Measurements from ENCODE around the gene SUN1.
"Not testable (repeated sequence)": the region's sequence is repeated elsewhere in the genome, so short reads cannot be mapped to it uniquely, and the experiment has no call there.

The SUN1 gene

GRCh38 chr7:787332-788240, 44.7 kb upstream of the SUN1 start:
- TF ChIP-seq, protein P1, sequence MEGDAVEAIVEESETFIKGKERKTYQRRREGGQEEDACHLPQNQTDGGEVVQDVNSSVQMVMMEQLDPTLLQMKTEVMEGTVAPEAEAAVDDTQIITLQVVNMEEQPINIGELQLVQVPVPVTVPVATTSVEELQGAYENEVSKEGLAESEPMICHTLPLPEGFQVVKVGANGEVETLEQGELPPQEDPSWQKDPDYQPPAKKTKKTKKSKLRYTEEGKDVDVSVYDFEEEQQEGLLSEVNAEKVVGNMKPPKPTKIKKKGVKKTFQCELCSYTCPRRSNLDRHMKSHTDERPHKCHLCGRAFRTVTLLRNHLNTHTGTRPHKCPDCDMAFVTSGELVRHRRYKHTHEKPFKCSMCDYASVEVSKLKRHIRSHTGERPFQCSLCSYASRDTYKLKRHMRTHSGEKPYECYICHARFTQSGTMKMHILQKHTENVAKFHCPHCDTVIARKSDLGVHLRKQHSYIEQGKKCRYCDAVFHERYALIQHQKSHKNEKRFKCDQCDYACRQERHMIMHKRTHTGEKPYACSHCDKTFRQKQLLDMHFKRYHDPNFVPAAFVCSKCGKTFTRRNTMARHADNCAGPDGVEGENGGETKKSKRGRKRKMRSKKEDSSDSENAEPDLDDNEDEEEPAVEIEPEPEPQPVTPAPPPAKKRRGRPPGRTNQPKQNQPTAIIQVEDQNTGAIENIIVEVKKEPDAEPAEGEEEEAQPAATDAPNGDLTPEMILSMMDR (conservative IDR thresholded peaks at IDR 0.05; ENCODE audit: low read depth, low read length), result peak; percentile 16
- no peak for DNase-seq (ENCODE audit: low read depth)
- no peak overlapping the region for H3K4me3 ChIP-seq (ENCODE audit: low read depth, low read length)

- no peak for DNase-seq (ENCODE audit: low read depth)
- TF ChIP-seq, protein P1 (conservative IDR thresholded peaks at IDR 0.05; ENCODE audit: low read depth, low read length), result no peak
- H3K4me3 ChIP-seq (ENCODE audit: low read depth, low read length), result no peak overlapping the region
Measured at GRCh38 chr7:791519-791918, 40.8 kb upstream of the SUN1 start.

DNA sequence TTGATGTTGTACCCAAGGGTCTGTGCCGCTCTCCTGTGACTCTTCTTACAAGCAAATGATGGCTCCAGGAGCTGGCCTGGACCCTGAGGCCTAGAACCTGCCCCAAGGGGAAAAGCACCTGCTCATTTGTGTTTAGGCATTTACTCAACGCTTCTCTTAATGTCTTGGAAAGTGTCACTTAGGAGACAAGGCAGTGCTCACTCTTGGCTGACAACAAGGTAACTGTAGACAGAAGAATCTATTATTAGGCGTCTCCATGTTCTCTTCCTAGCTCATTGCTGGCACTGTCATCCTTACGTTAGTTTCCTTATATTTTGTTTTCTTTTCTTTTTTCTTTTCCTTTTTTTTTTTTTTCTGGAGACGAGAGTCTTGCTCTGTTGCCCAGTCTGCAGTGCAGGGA, 38.1 kb upstream of the SUN1 start:
- DNase-seq (ENCODE audit: low read depth), result no peak
- TF ChIP-seq, protein P1 (conservative IDR thresholded peaks at IDR 0.05; ENCODE audit: low read depth, low read length), result no peak
- no peak overlapping the region for H3K4me3 ChIP-seq (ENCODE audit: low read depth, low read length)

DNA sequence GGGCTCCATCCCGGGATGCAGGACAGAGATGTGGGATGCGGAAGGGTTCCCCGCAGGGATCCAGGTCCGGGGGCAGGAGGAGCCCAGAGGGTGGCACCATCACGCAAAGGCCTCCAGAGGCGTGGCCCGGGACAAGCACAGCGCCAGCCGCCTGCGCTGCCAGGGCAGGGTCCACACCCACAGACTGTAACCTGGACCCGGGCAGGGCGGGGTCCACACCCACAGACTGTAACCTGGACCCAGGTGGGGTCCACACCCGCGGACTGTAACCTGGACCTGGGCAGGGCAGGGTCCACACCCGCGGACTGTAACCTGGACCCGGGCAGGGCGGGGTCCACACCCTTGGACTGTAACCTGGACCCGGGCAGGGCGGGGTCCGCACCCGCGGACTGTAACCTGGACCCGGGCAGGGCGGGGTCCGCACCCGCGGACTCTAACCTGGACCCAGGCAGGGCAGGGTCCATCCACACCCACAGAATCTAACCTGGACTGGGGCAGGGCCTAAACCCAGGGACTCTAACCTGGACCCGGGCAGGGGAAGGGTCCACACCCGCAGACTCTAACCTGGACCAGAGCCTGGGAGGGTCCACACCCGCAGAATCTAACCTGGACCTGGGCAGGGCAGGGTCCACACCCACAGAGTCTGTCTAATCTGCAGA, 37.5 kb upstream of the SUN1 start:
- H3K4me3 ChIP-seq (ENCODE audit: low read depth, low read length), result no peak overlapping the region
- DNase-seq (ENCODE audit: low read depth), result no peak
- TF ChIP-seq, protein P1 (conservative IDR thresholded peaks at IDR 0.05; ENCODE audit: low read depth, low read length), result no peak

GRCh38 chr7:796434-797169, 35.7 kb upstream of the SUN1 start:
- H3K4me3 ChIP-seq (ENCODE audit: low read depth, low read length), result not testable (repeated sequence)

GRCh38 chr7:798921-799470, 33.3 kb upstream of the SUN1 start:
- no peak for DNase-seq (ENCODE audit: low read depth)
- TF ChIP-seq, protein P1 (conservative IDR thresholded peaks at IDR 0.05; ENCODE audit: low read depth, low read length), result no peak
- no peak overlapping the region for H3K4me3 ChIP-seq (ENCODE audit: low read depth, low read length)

More at GRCh38 chr7:796434-797169, 35.7 kb upstream of the SUN1 start:
- DNase-seq (ENCODE audit: low read depth), result peak; percentile 41

- TF ChIP-seq, protein P1 (conservative IDR thresholded peaks at IDR 0.05; ENCODE audit: low read depth, low read length), result no peak
- no peak for DNase-seq (ENCODE audit: low read depth)
- H3K4me3 ChIP-seq (ENCODE audit: low read depth, low read length), result no peak overlapping the region
Measured at GRCh38 chr7:800692-801091, 31.6 kb upstream of the SUN1 start.

All from choroid plexus epithelial cell (primary cell).